Choroid plexus epithelial cell (primary cell): Measurements from ENCODE around the gene ALKBH5.
A peak's percentile ranks its signal among the peaks of the same experiment; 100 is the strongest.

ENCODE experiments used
- DNase-seq: peaks from one replicate; pipeline ENCODE4 v3.0.0-alpha.2; 2010; ENCODE audit warnings: low read depth
- H3K4me3 ChIP-seq: 2 replicates; pipeline ENCODE4 v1.5.1; 2011; ENCODE audit warnings: low read depth, mild to moderate bottlenecking, control low read depth, low read length, moderate library complexity
- TF ChIP-seq, protein P1 (sequence below): conservative IDR thresholded peaks from 2 replicates; pipeline ENCODE4 v1.5.1; 2011; ENCODE audit warnings: low read depth, mild to moderate bottlenecking, control low read depth, inconsistent platforms, low read length, moderate library complexity

ALKBH5 gene

DNA sequence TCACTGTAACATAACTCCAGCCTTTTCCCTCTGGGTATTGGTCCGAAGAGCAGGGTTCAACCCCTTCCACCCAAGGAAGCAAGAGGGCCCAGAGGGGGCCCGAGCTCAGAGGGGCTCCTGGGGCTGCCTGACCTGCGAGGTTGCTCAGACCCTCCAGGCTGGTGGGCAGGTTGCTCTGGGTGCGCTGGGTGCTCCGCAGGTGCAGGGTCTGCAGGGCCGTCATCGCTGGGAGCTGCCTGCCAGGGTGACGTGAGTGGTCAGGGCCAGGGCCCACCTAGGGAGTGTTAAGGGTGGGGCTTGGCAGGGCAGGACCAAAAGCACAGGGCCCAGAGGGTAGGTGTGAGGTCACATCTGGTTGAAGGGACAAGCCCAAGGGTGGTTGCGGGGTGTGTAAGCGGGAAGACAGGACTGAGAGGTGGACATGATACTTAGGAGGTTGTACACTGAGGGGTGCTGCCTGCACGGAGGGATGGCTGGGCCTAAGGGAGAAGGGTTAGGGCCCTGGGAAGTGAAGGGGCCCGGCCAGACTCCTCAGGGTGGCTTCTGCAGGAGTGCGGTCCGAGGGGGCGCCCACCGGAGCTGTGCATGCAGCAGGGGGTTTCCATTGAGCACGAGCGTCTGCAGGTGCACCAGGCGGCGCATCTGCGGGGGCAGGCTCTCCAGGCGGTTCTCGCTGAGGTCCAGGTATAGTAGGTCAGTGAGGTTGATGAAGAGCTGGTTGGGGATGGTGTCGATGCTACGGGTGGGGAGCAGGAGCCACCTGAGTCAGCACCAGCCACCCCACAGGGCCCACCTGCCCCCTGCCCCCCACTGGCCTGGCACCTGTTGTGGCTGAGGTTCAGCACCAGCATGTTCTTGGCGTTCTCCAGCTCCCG is 70.6 kb downstream of the ALKBH5 start:
- TF ChIP-seq, protein P1, sequence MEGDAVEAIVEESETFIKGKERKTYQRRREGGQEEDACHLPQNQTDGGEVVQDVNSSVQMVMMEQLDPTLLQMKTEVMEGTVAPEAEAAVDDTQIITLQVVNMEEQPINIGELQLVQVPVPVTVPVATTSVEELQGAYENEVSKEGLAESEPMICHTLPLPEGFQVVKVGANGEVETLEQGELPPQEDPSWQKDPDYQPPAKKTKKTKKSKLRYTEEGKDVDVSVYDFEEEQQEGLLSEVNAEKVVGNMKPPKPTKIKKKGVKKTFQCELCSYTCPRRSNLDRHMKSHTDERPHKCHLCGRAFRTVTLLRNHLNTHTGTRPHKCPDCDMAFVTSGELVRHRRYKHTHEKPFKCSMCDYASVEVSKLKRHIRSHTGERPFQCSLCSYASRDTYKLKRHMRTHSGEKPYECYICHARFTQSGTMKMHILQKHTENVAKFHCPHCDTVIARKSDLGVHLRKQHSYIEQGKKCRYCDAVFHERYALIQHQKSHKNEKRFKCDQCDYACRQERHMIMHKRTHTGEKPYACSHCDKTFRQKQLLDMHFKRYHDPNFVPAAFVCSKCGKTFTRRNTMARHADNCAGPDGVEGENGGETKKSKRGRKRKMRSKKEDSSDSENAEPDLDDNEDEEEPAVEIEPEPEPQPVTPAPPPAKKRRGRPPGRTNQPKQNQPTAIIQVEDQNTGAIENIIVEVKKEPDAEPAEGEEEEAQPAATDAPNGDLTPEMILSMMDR: no peak

DNA sequence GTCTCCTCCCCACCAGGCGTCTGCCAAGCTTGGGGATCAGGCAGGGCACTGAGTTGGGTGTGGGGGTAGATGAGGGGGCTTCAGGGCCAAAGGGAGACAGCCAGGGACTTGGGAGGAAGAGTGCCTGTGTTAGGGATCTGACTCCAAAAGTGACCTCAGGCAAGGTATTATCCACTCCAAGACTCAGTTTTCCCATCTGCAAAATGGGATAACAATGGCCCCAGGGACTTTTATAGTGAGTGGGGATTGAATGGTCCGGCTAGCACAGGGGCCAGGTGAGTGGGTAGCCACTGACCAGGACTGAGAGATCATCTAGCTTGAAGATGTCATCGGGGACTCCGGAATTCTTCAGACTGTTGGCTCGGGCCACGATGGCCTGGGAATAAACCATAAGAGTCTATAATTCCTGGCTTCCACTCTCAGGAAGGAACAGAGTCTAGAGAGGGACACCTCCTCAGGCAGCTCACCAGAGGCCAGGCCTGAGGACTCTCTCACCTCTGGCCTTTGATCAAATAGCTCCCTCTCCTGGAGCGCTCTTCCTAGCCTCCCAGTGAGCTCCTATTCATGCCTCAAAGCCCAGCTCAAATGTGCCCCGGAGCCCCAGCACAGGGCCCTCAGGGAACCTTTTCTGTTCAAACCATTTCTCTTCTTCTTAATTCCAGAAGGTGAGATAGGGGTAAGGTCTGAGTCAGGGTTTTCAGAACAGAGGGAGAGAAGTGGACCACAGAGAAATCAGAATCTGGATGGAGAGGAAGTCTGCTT is 71.4 kb downstream of the ALKBH5 start:
- TF ChIP-seq, protein P1: no peak
- no peak overlapping the region for H3K4me3 ChIP-seq
- no peak for DNase-seq

More for the DNA sequence above, 70.6 kb downstream of the ALKBH5 start:
- DNase-seq: no peak
- no peak overlapping the region for H3K4me3 ChIP-seq

DNA sequence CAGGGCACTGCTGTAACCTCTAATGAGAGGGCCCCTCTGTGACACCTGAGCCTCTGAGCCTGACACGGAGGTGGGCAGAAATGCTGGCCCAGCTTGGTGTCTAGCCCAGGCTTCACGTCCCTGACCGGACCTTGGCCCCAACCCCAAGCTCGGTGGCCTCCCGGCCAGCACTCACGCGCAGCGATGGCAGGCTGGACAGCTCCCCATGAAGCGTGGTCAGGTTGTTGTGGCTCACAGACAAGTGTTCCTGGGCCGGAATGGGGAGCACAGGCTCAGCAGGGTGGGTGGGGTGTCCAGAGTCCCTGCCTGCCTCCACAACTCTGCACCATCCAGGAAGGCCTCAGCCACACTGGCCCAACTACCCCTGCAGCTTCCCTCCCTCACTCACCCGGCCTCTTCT is 72.7 kb downstream of the ALKBH5 start:
- H3K4me3 ChIP-seq: no peak overlapping the region
- TF ChIP-seq, protein P1: no peak
- no peak for DNase-seq

DNA sequence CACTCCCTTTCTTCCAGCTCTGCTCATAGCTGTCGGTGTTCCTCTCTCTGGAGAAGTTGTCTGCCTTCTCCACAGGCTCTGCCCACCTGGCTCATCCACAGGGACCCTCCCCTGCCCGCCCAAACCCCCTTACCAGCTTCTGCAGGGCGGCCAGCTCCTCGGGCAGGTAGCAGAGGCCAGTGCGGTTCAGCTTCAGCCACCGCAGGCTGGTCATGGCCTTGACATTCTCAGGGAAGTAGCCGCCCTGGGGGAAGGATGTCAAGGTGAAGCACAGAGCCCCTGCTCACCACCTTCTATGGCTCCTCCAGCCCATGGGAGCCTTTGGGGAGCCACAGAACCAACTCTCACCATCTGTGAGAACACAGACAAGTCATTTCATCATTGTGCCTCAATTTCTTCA is 73.1 kb downstream of the ALKBH5 start:
- H3K4me3 ChIP-seq: no peak overlapping the region
- TF ChIP-seq, protein P1: no peak
- DNase-seq: no peak

DNA sequence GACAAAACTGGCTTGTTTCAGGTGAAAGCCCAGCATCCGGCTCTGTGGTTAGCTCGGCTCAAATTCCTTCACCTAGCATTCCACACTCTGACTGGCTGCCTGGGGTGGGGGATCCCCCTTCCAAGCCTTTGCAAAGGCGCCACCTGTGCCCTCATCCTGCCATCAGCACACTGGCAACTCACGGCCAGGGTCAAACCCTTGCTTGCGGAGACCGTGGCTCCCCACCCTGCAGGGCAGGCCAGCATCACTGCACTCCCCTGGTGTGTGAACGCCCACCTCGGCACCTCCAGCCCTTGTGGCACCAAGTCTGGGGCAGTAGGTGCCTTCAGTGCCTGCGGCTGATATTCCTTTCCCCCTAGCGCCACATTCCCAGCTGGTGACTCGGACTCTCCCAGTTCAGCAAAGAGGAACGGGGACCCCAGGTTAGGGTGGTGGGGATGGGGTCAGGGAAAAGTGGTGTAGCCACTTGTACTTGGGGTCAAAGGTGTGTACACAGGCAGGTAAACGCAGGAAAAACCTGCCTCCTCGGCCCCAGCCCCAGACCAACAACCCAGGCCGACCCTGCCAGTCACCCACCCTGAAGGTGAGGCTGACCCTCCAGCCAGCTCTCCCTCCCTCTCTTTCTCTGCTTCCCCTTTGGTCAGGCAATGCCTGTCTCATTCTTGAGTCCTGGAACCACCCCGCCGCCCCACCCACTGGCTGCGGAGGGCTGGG is 73.8 kb downstream of the ALKBH5 start:
- DNase-seq: peak; percentile 35
- TF ChIP-seq, protein P1: no peak
- peak overlapping the region; percentile 90 for H3K4me3 ChIP-seq

DNA sequence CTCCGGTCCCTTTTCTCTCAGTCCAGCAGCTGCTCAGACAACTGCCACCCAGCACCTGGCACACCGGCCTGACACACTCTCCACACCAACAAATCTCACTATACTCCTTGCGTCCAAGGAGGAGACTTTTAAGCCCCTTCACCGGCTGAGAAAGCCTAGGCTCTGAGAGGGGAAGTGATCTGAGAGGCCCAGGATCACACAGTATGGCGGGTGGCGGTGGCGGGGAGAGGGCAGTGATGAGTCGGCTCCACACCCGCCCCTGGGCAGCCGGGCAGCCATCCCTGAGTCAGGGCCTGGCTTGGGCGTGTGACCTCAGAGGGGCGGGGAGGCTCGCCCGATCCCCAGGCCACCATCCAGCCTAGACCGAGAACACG is 74.3 kb downstream of the ALKBH5 start:
- TF ChIP-seq, protein P1: no peak
- peak; percentile 29 for DNase-seq

More for the DNA sequence above, 74.3 kb downstream of the ALKBH5 start:
- peak overlapping the region; percentile 90 for H3K4me3 ChIP-seq
